HG02610 (cell line): ENCODE data around the gene PACS2.
"Not testable (repeated sequence)": the region's sequence is repeated elsewhere in the genome, so short reads cannot be mapped to it uniquely, and the experiment has no call there.

Source experiments
- ATAC-seq: cut with Tn5 transposase; IDR thresholded peaks from one replicate; pipeline ENCODE4 v1.9.1; 2021; ENCODE audit warnings: mild to moderate bottlenecking, moderate library complexity; ENCODE audit not compliant: unreplicated experiment

PACS2 gene

GRCh38 chr14:105348169-105348944, 33.8 kb downstream of the PACS2 start:
- no peak for ATAC-seq

DNA sequence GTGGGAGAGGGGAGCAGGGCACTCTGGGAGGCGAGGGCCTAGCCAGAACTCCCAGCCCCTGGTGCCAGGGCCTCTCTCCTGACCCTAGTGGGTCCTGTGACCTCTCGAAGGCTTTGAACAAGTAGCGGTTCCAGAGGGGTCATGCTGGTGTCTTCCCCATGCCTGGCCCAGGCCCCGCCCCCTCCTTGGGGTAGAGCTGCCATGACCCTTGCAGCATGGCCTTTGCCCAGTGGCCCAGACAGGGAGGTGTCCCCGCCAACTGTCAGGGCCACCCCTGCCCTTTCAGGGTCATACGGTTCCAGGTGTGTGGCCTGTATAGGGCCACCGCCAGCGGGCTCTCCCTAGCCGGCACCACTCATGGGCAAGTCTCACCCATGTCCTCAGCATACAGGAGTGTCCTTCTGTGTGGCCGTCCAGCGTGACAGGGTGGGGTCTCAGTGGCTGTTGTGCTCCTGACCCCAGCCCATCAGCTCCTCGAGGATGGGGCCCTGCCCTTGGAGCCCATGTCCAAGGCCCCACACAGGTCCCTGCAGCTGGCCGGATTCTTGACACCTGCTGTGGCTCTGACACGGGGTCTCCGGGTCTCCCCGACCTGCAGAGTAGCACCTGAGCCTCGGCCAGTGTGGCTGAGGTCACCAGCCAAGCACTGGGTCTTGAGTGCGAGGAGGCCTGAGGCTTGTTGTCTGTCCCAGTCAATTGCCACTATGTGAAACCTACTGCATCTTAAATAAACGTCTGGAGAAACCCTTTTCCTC, 34.6 kb downstream of the PACS2 start:
- no peak for ATAC-seq

- no peak for ATAC-seq
Observed at GRCh38 chr14:105349992-105350391, 35.4 kb downstream of the PACS2 start.

DNA sequence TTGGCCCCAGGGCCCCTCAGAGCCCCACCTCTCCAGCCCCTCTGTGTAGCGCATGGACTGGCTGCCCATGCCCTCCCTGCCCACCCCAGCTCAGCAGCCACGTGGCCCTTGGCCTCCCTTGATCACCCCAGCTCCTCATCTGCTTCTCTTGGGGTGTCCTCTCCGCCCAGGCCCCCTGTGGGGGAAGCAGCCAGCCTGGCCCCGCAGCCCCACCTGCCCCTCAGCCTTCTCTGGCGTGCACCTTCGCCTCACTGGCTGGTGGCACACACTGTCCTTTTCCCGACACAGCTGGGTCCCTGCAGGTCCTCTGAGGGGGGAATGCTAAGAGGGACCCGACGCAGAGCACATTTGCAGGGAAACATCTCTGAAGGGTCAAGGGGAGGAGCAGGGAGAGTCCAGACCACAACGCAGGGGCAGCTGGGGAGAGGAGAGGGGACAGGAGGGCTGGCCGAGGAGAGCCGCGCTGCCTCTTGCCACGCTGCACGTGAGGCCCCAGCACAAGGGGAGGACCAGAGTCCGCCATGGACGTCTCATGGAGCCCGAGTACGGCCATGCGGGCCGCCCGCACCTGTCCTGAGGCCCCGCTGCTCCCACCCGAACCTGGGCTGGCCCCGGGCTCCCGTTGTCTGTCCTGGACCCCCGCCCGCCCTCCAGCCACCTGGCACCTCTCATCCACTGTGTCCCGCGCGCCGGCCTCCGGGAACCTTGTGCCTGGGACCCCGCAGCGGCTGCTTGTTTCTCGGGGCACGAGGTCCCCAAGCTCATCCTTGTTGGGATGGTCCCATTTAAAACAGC, 36.1 kb downstream of the PACS2 start:
- ATAC-seq = no peak

DNA sequence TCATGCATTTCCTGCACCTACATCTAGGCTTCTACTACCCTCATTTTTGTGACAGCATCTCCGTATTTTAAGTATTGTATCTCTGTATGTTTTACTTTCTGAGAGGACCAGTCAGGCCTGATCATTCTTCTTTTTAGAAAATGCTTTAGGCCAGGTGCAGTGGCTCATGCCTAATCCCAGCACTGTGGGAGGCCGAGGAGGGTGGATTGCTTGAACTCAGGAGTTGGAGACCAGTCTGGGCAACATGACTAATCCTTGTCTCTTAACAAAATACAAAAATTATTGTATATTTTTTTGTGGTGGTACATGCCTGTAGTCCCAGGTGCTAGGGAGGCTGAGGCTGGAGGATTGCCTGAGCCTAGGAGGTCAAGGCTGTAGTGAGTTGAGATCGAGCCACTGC, 36.9 kb downstream of the PACS2 start:
- no peak for ATAC-seq

DNA sequence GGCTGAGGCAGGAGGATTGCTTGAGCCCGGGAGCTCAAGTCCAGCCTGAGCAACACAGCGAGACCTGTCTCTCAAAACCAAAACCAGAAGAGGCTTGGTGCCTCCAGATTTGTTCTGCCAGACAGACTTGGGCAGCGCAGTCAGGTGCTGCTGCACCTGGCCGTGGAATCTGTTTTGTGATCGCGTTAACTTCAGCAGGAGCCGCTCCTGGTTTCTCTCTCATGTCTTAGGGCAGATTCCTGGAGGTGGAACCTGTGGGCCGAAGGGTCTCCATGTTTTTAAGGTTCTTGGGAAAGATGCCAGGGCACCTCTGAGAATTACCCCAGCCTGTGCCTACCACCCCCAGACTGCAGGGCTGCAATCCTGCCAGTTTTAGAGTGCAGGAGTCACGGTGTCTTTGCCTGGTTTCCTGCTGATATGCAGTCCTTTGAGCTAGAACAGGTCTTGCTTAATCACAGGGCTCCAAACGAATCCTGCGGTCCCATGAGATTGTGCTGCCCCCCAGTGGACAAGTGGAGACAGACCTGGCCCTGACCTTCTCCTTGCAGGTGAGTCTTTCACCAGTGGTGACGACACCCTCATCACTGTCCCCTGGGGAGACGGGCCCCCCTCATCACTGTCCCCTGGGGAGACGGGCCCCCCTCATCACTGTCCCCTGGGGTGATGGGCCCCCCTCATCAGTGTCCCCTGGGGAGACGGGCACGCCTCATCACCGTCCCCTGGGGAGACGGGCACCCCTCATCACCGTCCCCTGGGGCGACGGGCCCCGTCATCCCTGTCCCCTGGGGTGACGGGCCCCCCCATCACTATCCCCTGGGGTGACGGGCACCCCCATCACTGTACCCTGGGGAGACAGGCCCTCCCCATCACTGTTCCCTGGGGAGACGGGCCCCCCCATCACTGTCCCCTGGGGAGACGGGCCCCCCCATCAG, 37.6 kb downstream of the PACS2 start:
- peak; percentile 61 for ATAC-seq

DNA sequence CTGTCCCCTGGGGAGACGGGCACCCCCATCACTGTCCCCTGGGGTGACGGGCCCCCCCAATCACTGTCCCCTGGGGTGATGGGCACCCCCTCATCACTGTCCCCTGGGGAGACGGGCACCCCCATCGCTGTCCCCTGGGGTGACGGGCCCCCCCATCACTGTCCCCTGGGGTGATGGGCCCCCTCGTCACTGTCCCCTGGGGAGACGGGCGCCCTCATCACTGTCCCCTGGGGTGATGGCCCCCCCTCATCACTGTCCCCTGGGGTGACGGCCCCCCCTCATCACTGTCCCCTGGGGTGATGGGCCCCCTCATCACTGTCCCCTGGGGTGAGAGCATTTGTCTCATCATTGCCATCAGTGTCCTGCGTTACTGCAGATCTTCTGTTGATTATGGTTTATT, 38.6 kb downstream of the PACS2 start:
- ATAC-seq = no peak

DNA sequence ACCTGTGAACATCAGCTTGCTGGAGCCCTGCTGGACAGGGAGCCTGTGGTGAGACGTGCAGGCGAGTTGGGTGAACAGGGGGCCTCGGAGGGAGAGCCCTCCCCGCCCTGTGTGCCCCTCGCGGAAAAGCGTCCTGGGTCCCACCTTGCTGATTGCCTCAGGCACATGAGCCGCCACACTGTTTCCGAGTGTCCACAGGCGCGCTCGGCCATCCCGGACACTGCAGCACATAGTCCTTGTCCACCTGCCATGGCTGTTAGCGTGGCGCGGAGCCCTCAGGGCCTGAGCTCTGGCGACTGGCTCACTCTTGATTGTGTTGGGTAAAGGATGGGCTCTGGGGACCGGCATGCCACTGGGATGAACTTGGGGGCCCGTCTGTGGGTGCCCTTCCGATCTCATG, 40.0 kb downstream of the PACS2 start:
- ATAC-seq = no peak

DNA sequence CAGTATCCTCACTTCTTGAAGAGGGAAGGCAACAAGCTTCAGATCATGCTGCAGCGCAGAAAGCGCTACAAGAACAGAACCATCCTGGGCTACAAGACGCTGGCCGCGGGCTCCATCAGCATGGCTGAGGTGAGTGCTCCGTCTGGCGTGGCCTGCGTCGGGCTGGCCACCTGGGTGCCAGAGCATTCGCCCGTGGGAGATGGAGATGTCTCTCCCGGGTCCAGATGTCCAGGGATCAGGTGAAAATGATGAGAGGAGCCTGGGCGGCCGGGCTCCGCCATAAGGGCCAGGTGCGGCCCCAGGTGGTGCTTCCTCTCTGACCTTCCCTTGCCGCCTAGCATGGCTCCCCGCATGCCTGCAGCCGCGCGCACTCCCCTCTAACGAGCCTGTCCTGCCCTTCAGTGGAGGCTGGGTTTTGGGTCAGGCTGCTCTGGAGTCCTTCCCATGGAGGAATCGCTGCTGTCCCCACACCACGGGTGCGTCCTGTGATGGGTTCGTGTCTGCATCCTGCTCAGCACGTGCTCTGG, 40.6 kb downstream of the PACS2 start:
- no peak for ATAC-seq

- no peak for ATAC-seq
Observed at GRCh38 chr14:105355850-105356604, 41.5 kb downstream of the PACS2 start.

DNA sequence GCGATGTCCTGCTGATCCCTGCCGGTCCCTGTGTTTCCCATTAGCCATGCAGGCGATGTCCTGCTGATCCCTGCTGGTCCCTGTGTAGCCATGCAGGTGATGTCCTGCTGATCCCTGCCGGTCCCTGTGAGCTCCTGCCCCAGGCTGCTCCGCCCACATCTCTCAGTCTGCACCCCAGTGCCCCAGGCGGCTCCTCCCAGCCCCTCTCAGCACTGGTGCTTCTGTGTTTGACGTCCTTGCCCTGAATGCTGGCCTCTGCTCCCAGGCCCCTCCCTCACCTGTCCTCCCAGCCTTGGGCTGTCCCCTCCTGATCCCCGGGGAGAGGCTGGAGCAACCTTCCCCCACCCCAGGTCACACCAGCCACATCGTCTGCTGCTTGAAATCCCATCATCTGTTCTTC, 42.4 kb downstream of the PACS2 start:
- ATAC-seq = no peak

- ATAC-seq = no peak
Observed at GRCh38 chr14:105357626-105358025, 43.1 kb downstream of the PACS2 start.

GRCh38 chr14:105358140-105358846, 43.7 kb downstream of the PACS2 start:
- no peak for ATAC-seq

DNA sequence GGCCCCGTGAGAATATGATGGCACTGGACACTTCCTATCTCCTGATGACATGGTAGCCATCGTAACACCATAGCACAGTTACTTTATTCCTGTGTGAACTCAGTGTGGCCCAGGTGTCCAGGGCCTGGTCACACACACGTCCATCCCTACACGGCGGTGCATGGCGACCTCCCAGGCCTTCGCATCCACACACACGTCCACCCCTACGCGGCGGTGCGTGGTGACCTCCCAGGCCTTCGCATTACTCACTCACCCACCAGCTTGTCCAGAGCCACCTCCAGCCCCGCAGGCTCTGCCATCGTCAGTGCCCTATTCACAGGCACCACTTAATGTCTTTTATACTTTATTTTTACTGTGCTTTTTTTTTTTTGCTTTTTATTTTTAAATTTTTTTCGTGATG, 44.4 kb downstream of the PACS2 start:
- no peak for ATAC-seq

- not testable (repeated sequence) for ATAC-seq
Observed at GRCh38 chr14:105361412-105361811, 46.9 kb downstream of the PACS2 start.

DNA sequence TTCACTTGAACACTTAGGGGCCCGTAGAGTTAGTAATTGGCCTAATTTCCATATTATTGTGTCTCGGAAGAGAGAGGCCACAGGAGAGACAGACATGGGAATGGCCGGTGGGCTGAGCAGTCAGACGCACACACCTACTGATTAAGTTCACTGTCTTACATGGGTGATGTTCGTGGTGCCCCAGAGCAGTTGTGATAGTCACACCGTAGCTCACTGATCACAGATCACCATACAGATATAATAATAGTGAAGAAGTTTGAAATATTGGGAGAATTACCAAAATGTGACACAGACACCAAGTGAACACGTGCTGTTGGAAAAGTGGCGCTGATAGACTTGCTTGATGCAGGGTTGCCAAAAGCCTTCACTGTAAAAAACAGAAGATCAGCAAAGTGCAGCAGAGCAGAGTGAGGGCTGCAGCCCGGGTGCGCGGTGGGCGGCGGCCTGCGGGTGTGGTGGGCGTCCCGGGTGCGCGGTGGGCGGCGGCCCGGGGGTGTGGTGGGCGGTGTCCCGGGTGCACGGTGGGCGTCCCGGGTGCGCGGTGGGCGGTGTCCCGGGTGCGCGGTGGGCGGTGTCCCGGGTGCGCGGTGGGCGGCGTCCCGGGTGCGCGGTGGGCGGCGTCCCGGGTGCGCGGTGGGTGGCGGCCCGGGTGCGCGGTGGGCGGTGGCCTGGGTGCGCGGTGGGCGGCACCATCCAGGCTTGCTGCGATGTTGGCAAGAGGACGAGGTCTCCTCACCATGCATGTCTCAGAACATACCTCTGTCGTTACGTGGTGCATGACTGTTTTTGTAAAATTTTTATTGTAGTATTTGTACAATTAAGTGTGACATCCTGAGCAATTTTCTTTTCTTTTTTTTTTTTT, 49.5 kb downstream of the PACS2 start:
- ATAC-seq = no peak

DNA sequence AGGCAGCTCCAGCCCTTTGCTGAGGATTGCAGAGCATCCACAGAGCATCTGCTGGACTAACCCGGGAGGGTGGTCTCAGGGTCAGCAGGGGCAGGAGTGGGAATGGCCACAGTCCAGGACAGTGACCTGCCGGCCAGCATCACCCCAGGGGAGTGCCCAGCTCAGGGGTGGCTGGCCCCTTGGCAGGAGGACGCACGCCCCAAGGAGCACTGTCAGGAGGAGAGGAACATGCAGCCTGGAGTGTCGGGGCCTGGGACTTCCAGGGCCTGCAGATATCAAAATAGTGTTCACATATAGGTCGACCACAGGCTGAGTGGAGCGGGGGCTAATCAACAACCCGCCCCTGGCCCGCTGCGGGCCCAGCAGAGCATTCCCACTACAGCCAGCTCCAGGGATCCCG, 50.6 kb downstream of the PACS2 start:
- no peak for ATAC-seq

- no peak for ATAC-seq
Observed at GRCh38 chr14:105365681-105366080, 51.1 kb downstream of the PACS2 start.
